Brain pericyte (primary cell): ENCODE measurements around the gene PTPRN2.

ENCODE experiments used
- DNase-seq: peaks from one replicate; pipeline ENCODE4 v3.0.0-alpha.2; 2012; ENCODE audit warnings: low read depth, low spot score

Gene PTPRN2

DNA sequence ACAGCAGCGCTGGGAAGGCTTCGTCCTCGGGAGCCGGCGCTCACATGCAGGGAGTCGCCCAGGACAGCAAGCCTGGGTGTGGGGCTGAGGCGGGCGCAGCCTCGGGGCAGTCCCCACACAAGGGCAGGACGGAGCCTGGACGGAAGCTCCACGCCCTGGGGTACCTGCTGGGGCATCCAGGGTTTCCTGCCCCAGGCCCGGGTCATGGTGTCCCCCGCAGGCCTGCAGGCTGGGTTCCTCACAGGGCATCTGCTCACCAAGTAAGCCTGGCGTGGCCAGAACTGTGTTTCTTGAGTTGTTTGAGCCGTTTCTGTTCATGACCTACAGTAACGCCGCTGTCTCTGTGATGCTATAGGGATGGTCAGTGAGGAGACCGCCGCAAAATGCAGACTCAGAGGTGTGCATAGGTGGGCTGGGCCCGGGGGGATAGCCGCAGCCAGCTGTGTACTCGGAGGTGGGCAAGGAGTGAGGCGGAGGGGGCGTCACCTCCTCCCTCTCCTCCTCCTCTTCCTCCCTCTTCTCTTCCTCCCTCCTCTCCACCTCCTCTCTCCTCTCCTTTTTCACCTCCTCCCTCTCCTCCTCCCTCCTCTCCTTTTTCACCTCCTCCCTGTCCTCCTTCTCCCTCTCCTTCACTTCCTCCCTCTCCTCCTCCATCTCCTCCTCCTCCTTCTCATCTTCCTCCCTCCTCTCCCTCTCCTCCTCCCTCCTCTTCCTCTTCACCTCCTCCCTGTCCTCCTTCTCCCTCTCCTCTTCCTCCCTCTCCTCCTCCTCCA, 811.9 kb downstream of the PTPRN2 start:
- no peak for DNase-seq

DNA sequence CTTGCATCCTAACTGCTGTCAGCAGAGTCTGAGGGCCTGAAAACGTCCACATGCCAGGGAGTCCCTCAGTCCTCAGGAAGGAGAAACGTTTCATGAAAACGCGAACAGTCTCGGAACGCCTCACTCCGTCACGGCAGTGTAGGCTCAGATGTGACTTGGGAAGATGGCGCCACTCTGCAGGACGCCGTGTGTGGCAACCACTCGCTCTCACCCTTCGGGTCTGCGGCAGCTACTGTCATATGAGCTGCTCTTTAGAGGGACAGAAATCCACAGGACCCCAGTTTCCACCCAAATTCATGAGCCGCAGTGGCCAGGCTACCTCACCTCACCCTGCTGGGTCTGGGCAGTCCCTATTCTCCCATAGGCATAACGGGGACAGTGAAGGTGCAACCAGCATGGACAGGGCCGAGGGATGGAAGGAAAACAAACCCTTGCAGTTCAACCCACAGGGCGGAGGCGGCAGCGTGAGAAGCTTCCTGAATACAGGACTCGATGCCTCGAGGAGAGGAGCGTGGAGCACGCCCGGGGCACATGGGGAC, 812.5 kb downstream of the PTPRN2 start:
- no peak for DNase-seq

DNA sequence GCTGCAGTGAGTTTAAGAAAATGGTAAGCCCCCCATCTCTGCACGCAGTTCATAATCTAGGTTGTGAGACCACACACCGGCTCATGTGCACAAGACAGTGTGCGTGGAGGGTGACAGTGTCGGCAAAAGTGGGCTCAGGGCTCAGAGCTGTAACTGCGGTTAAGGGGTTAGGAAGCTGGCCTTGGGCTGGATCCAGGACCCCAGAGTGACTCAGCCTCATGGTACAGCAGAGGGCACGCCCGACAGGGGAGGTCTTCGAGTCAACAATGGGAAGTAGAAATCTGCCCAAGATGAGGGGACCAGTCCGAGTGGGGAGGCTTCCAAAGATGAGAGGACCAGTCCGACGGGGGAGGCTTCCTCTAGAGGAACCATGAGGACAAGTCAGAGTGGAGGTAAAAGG, 813.1 kb downstream of the PTPRN2 start:
- DNase-seq: no peak

DNA sequence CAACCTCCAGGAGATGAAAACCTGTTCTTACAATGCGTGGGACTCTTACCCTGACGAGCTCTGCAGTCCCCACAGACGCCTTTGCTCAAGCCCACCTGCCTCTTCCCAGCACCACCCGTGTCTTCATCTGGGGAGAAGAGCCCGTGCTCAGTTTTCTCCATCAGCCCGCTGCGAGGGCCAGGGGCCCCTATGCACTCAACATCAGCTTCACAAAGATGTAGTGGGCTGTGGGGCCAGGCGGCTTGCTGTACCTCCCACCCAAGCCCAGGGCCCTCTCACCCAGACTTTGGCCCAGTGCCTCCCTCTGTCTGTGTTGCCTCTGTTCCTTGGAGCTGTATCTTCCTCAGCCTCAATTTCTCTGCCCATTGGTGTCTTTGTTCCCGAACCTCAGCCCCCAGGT, 814.3 kb downstream of the PTPRN2 start:
- DNase-seq: no peak

DNA sequence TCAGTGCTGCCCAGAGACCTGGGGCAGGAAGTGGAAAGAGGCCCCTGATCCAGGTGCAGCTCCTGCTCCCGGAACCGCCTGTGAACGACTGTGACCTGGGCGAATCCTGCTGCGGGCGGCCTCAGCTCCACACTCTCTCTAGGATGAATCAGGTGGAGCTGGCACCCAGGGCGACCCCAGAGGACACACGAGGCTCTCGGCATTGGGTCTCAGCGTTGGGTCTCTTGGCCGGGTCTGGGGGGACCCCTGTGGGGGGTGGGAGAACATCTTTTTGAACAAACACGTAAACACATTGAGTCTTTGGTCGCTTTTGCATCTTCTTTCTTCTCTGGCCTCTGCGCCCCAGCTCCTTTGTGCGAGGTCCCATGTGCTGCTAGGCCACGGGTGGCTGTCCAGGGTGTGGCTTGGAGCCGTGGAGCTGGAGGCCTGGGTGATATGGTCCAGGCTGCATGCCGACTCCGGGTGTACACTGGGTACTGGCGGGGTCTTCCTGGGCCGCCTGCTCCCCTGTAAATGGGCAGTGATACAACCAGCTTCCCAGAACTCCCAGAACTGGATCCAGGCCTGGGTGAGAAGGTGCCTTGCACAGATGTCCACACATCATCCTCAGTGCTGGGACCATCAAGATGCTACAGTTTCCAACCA, 815.0 kb downstream of the PTPRN2 start:
- DNase-seq: no peak

DNA sequence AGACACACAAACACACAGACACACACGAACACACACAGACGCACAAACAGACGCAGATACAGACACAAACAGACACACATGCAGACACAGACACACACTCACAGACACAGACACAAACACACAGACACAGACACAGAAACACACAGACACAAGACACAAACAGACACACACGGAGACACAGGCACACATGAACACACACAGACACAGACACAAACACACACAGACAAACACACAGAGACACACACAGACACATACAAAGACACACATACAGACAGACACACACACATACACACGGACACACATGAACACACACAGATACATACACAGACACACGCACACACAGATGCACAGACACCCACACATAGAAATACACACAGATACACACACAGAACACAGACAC, 815.9 kb downstream of the PTPRN2 start:
- DNase-seq: no peak

DNA sequence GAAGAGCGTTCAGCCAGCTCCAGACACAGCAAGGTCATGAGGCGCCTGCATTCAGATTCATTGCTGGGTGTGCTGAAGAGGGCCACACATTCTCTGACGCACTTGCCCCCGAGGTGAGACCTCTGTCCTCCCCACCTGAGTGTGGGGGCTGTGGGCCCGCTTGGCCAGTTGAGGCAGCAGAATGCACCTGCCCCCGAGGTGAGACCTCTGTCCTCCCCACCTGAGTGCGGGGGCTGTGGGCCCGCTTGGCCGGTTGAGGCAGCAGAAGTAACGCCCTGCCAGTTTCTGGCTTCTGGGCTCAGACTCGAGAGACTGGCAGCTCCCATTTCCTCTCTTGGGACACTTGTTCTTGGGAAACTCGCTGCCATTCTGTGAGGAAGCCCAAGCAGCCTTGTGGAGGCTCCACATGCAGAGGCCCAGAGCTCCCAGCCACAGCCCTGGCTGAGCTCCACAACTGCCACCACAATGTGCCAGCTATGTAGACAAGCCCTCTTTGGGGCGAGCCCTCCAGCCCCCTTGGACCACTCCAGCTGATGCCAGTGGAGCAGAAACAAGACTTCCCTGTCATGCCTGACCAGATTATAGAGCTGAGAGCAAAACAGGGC, 816.8 kb downstream of the PTPRN2 start:
- no peak for DNase-seq

DNA sequence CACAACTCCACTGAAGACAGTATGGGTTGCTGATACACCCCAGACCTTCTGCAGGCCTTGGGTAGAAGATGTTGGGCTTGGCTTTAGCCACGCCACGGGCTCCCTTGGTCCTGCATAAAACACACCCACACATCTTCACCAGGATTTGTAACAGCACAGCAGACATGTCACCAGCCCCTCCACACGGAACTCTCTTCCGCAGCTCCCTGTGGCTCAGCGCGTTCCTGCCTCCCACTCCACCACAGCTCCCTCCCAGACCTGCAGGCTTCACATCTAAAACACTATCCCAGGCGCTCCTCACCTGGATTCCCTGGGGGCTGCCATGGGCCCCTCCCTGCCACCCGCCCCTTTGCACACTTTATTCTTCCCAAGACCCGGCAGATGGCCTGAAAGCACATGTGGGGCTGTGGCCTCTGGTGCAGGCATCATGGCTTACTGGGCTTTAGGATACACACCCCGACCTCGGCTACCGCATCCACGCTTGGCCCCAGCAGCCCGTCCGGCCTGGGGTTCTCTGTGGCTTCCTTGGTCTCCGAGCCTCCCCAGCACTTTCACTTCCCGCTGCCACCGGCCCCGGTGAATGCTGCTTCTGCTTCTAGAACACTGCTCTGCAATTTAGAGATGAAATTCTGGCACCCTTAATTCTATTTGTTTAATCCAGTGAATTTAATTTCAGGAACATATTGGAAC, 818.0 kb downstream of the PTPRN2 start:
- no peak for DNase-seq

DNA sequence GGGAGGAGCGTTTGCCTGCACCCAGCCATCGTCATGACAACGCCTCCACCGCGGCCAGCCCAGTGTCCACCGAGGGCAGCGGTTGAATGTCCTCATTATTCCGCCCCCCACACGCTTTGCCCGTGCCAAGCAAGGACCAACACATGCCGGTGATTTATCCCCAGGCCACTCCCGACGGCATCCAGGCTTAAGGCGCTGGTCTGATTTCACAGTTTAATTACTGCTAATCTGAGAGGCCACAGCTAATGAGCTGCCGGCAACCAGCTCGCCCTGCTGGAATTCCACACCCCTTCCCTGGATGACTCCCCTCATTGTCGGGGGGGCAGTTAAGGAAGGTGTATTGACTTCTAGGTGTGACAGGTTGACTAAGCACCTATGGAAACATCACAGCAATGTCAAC, 818.5 kb downstream of the PTPRN2 start:
- no peak for DNase-seq

DNA sequence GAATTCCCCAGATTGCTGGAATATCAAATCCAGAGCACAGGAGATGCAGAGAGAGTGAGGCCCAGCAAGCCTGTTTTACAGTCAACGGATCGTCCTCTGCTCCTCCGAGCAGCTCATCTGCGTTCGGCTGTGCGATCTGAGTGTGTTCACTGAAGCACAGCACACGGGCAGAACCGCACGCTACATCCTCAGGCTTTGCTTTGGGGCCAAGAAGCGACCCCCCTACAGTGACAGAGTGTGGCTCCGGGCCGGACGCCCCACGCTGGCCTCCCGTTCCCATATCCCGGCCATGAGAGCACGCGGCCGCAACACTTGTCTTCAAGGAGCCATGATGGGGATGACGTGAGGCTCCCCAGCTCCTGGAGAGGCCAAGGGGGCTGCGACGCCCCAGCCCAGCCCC, 819.4 kb downstream of the PTPRN2 start:
- DNase-seq: no peak

DNA sequence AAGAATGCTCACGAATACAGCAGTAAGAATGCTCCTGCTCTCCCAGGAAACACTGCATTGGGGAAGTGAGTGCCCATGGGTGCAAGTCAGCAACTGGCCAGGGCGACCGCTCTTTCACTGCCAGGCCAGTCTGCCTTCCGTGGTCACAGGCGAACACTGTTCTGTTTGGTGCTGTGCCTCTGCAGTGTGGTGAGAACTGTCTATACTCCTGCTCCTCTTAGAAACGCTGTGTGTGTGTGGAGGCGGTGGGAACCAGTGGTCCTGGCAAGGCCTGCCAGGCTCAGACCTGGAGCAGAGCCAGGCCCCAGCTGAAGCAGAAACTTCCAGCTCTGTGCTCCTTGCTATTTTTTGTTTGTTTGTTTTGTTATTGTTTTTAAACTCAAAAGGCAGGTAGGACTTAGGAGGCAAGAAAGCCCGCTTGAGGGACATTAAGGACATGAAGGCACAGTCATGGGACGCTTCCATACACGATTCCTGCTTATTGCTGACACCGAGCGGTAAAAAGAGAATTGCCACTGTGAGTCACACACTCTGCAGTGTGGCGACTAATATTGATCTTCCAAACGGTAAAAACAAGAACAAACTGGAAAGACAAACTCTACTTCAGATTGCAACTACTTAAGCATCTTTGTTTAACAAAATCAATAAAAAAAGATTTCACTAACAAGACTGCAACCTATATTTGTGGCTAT, 820.0 kb downstream of the PTPRN2 start:
- no peak for DNase-seq

DNA sequence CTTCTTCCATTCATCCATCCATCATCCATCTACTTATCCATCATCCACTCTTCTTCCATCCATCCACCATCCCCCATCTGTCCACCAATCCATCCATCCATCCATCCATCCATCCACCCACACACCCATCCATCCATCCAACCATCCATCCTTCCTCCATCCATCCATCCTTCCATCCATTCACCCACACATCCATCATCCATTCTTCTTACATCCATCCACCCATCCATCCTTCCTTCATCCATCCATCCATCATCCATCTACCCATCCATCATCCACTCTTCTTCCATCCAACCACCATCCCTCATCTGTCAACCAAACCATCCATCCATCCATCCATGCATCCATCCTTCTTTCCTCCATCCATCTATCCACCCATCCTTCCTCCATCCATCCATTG, 821.5 kb downstream of the PTPRN2 start:
- no peak for DNase-seq

DNA sequence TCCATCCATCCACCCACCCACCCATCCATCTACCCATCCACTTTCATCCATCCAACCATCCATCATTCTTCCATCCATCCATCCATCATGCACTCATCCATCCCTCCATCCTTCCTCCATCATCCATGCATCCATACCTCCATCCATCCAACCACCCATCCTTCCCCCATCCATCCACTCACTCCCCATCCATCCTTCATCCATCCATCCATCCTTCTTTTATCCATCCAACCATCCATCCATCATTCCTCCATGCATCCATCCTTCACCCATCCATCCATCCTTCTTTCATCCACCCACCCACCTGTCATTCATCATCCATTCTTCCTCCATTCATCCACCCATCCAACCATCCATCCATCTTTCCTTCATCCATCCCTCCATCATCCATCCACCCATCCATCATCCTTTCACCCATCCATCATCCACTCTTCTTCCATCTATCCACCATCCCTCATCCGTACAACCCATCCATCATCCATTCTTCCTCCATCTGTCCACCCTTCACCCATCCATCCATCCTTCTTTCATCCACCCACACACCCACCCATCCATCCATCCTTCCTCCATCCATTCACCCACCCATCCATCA, 822.6 kb downstream of the PTPRN2 start:
- no peak for DNase-seq

DNA sequence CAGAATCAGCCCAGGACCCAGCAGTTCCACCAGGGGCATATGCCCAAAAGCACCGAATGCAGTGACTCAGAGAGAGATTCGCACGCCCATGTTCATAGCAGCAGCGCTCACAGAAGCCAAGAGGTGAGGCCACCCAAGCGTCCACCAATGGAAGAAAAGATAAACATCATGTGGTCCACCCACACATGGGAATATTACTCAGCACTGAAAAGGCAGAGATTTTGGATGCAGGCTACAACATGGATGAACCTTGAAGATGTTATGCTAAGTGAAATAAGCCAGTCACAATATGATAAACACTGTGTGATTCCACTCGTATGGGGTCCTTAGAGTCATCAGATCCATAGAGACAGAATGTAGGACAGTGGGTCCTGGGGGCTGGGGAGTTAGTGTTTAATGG, 823.4 kb downstream of the PTPRN2 start:
- DNase-seq: no peak

DNA sequence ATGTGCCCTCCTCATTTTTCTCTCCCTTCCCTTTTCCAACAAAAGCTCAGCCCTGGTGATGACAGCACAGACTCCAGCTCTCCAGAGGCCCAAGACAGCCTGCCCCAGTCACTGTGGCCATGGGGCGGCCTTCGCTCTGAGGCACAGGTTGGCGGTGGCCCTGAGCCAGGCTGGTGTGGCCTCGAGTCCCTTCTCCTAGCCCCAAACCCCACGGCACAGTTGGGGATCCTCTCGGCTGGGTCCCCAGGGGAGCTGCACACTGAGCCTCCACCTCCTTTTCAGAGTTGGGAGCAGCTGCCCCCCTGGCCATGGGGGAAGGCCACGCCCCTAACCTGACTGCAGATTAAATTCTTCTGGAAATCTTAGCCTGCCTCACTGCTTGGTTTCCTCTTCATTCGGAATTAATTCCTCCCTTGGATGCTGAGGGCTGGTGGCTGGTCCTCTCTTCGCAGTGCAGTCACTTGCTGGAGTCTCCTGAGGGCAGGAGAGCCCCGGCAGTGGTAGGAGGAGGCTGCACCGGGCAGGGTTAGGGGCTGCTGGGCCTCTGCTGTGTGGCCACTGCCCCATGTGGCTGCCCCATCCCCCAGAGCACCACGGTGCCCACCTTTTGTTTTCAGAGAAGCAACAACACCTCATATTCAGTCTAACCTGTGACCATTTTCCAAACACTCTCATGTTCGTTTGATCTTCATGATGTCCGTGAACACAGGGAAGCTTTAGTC, 824.2 kb downstream of the PTPRN2 start:
- no peak for DNase-seq

DNA sequence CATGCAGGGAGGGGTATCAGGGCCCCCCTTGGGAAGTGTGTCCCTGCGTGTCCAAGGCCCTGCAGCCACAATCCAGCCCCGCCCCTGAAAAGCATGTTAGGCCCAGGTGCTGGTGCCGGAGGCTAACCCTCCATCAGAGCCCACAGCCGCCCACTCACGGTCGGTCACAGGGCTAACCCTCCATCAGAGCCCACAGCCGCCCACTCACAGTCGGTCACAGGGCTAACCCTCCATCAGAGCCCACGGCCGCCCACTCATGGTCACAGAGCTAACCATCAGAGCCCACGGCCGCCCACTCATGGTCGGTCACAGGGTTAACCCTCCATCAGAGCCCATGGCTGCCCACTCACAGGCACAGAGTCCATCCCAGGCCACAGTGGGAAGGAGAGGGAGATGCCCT, 824.8 kb downstream of the PTPRN2 start:
- DNase-seq: no peak

DNA sequence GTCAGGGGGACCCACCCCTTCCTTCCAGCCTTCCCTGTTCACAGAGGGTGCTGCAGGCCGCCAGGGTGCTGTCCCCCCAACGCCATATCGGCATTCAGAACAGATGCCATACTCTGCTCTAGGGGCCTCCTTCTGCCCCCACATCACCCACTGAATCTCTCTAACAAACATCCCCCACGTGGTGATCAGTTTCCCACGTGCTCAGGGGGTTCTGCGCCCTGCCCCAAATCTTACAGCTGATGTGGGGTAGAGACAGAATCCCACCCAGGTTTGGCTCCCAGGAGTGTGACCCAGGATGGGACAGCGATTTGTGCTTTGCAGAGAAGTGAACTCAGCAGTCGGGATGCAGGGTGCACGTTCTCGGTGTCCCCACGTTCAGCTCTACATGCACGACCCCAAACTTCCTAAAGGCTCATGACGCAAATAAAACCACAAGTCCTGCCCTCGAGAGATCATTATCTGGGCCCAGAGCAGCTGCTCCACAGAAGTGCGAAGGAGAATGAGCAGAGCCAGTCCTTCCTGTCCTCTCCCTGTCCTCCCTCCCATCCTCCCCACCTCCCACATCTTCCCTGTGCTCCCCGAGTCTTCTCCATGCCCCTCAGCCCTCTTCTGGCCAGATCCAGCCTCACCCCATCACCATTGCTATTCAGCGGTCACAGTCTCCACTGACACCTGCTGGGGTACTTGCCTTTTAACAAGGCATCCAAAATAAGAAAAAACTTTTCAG, 827.5 kb downstream of the PTPRN2 start:
- no peak for DNase-seq

DNA sequence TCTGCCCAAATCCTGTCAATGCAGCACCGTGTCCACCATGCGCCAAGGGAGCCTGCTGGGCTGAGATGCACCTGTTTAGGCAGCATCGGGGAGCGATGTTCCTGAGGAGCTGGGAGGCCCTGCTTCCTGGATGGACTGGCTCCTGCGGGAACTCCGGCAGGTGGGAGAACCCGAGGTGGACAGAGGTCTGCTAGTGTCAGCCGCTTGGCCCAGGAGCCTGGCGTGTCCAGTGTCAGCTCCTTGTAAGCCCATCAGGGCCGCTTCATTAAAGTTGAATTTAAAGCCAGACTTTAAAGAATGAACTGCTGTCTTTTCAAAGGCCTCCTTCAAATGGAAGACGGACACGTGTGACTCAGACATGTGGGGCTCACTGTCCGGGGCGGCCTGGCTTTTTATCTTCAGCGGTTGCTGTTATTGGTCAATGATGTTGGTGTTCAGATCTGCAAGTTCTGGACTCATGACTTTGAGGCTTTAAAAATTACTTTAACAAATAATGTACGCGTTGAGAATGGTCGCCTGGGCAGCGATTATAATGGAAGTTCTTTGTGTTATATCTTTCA, 828.3 kb downstream of the PTPRN2 start:
- DNase-seq: no peak

DNA sequence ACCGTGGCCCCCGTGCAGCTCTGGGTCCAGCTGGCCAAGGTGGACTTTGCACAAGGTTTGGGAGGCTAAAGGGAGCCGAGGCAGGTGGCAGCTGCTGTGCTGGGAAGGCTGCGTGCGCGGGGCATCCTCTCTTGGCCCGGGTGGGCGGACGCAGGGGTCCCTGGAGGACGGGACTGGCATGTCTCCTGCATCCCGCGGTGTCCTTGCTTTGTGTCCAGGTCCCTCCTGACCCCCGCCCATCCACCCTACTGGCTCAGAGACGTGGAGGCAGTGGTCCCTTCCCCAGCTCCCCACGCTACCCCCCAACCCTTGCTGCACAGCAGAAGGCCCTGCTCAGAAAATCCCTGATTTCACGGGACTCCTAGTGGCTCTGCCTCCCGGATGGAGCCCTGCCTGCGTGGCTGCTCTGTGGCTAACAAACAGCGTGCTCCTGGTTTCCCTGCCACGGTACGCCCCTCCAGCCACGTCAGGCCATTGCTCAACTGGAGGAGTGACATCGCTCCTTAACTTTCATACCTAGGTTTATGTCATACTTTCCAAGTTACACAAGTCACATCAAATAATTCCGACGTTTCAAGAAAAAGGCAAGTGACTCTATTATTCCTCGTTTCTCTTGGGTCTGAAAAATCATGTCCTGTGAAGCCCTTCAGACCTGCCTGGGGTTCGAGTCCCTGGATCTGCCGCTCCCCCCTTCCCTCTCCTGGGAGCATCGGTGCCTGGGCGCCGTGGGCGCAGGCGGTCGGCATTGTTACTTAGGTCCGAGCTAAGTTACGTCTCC, 829.0 kb downstream of the PTPRN2 start:
- no peak for DNase-seq
